ENCODE results near the gene ZSCAN2. TPM values are rescaled to one million over a fixed set of nuclear protein-coding genes. Genes with fewer than 3 reads are reported as not detected.

ZSCAN2 gene
- total RNA-seq, 1 donor = 14.1 TPM

GRCh38 chr15:84643838-84644237, 43.0 kb downstream of the ZSCAN2 start:
- DNase-seq (ENCODE audit: insufficient read length, low spot score, missing footprints) = no peak
- peaks cover 8% of the 10 kb centered on the region for H4K20me1 ChIP-seq (ENCODE audit: insufficient read depth, low read length)
- peaks cover 6% of the 10 kb centered on the region for H3K79me2 ChIP-seq (ENCODE audit: insufficient read depth, low read length)
- H3K27me3 ChIP-seq (ENCODE audit: insufficient read depth, low read length) = no peaks in the 10 kb centered on the region
- no peak overlapping the region for H2AFZ ChIP-seq (ENCODE audit: low read length)
- H3K27ac ChIP-seq (ENCODE audit: low read depth, low read length) = no peak overlapping the region
- no peak overlapping the region for H3K4me3 ChIP-seq (ENCODE audit: insufficient read depth, low read length)
- TF ChIP-seq CTCF (IDR thresholded peaks at IDR 0.05; ENCODE audit: extremely low read depth, low read depth, low read length) = no peak
- H3K4me1 ChIP-seq (ENCODE audit: insufficient read depth, low read length) = no peaks in the 10 kb centered on the region
- no peak overlapping the region for H3K4me2 ChIP-seq (ENCODE audit: insufficient read depth, low read length)
- H3K36me3 ChIP-seq (ENCODE audit: insufficient read depth, low read length) = peaks cover 85% of the 10 kb centered on the region
- H3K9me3 ChIP-seq (ENCODE audit: low read depth, low read length) = no peaks in the 10 kb centered on the region

- Histone ChIP-seq H2AFZ (ENCODE audit: low read length) (no peak overlapping the region), H3K4me3 (ENCODE audit: insufficient read depth, low read length) (no peak overlapping the region), H3K4me1 (ENCODE audit: insufficient read depth, low read length) (peaks cover 4% of the 10 kb centered on the region), H3K27me3 (ENCODE audit: insufficient read depth, low read length) (no peaks in the 10 kb centered on the region), H3K79me2 (ENCODE audit: insufficient read depth, low read length) (peaks cover 8% of the 10 kb centered on the region), H3K4me2 (ENCODE audit: insufficient read depth, low read length) (no peak overlapping the region), H4K20me1 (ENCODE audit: insufficient read depth, low read length) (peaks cover 8% of the 10 kb centered on the region), H3K36me3 (ENCODE audit: insufficient read depth, low read length) (peaks cover 80% of the 10 kb centered on the region), H3K27ac (ENCODE audit: low read depth, low read length) (no peak overlapping the region), H3K9me3 (ENCODE audit: low read depth, low read length) (no peaks in the 10 kb centered on the region)
- TF ChIP-seq CTCF (IDR thresholded peaks at IDR 0.05; ENCODE audit: extremely low read depth, low read depth, low read length) = no peak
- no peak for DNase-seq (ENCODE audit: insufficient read length, low spot score, missing footprints)
Measured at GRCh38 chr15:84645496-84645895, 44.7 kb downstream of the ZSCAN2 start.

- Histone ChIP-seq H3K79me2 (ENCODE audit: insufficient read depth, low read length) (peaks cover 8% of the 10 kb centered on the region), H3K27ac (ENCODE audit: low read depth, low read length) (no peak overlapping the region), H3K27me3 (ENCODE audit: insufficient read depth, low read length) (no peaks in the 10 kb centered on the region), H3K4me1 (ENCODE audit: insufficient read depth, low read length) (peaks cover 4% of the 10 kb centered on the region), H3K4me2 (ENCODE audit: insufficient read depth, low read length) (no peak overlapping the region), H3K36me3 (ENCODE audit: insufficient read depth, low read length) (peaks cover 76% of the 10 kb centered on the region), H3K4me3 (ENCODE audit: insufficient read depth, low read length) (no peak overlapping the region), H2AFZ (ENCODE audit: low read length) (no peak overlapping the region), H4K20me1 (ENCODE audit: insufficient read depth, low read length) (peaks cover 8% of the 10 kb centered on the region), H3K9me3 (ENCODE audit: low read depth, low read length) (no peaks in the 10 kb centered on the region)
- no peak for TF ChIP-seq CTCF (IDR thresholded peaks at IDR 0.05; ENCODE audit: extremely low read depth, low read depth, low read length)
- DNase-seq (ENCODE audit: insufficient read length, low spot score, missing footprints) = no peak
Measured at GRCh38 chr15:84645997-84646396, 45.2 kb downstream of the ZSCAN2 start.

- Histone ChIP-seq H3K9me3 (ENCODE audit: low read depth, low read length) (no peaks in the 10 kb centered on the region), H2AFZ (ENCODE audit: low read length) (no peak overlapping the region), H3K4me1 (ENCODE audit: insufficient read depth, low read length) (peaks cover 10% of the 10 kb centered on the region), H3K4me2 (ENCODE audit: insufficient read depth, low read length) (no peak overlapping the region), H3K36me3 (ENCODE audit: insufficient read depth, low read length) (peaks cover 71% of the 10 kb centered on the region), H3K4me3 (ENCODE audit: insufficient read depth, low read length) (no peak overlapping the region), H4K20me1 (ENCODE audit: insufficient read depth, low read length) (peaks cover 8% of the 10 kb centered on the region), H3K27ac (ENCODE audit: low read depth, low read length) (no peak overlapping the region), H3K79me2 (ENCODE audit: insufficient read depth, low read length) (peaks cover 20% of the 10 kb centered on the region), H3K27me3 (ENCODE audit: insufficient read depth, low read length) (no peaks in the 10 kb centered on the region)
- no peak for TF ChIP-seq CTCF (IDR thresholded peaks at IDR 0.05; ENCODE audit: extremely low read depth, low read depth, low read length)
- no peak for DNase-seq (ENCODE audit: insufficient read length, low spot score, missing footprints)
Measured at GRCh38 chr15:84647726-84648125, 46.9 kb downstream of the ZSCAN2 start.
